Fibroblast of mammary gland (primary cell): ENCODE data around the gene SEC24A.

Experiments
- DNase-seq: peaks from one replicate; pipeline ENCODE4 v3.0.0-alpha.2; 2010; ENCODE audit warnings: low read depth
- H3K4me3 ChIP-seq: 2 replicates; pipeline ENCODE4 v1.5.1; 2011; ENCODE audit warnings: low read depth, mild to moderate bottlenecking, low read length, moderate library complexity; ENCODE audit not compliant: control insufficient read depth
- CTCF ChIP-seq: conservative IDR thresholded peaks from 2 replicates; pipeline ENCODE4 v1.5.1; 2011; ENCODE audit warnings: low read depth, low read length, inconsistent platforms; ENCODE audit not compliant: control insufficient read depth, insufficient read depth

The SEC24A gene

GRCh38 chr5:134724872-134725271 lies 76.3 kb downstream of the SEC24A start:
- no peak for DNase-seq
- TF ChIP-seq CTCF, result no peak
- no peak overlapping the region for H3K4me3 ChIP-seq

GRCh38 chr5:134732819-134733218 lies 84.2 kb downstream of the SEC24A start:
- no peak overlapping the region for H3K4me3 ChIP-seq
- TF ChIP-seq CTCF, result no peak
- DNase-seq, result no peak

- no peak overlapping the region for H3K4me3 ChIP-seq
- DNase-seq, result no peak
- no peak for TF ChIP-seq CTCF
Measured at GRCh38 chr5:134735243-134735642, 86.7 kb downstream of the SEC24A start.

- no peak overlapping the region for H3K4me3 ChIP-seq
- TF ChIP-seq CTCF, result no peak
- DNase-seq, result no peak
Measured at GRCh38 chr5:134736173-134736812, 87.7 kb downstream of the SEC24A start.

GRCh38 chr5:134738133-134738962 lies 89.8 kb downstream of the SEC24A start, which contains the start of gene CAMLG:
CAMLG (plus strand) TSS chr5:134738548; CDS start chr5:134738621, 73 bp downstream.
- TF ChIP-seq CTCF, result peak; percentile 39
- peak; percentile 98 for DNase-seq
- H3K4me3 ChIP-seq, result peak within 1 kb of the TSS; percentile 98

GRCh38 chr5:134738963-134739661 lies 90.5 kb downstream of the SEC24A start:
- no peak for TF ChIP-seq CTCF
- DNase-seq, result peak; percentile 50
- H3K4me3 ChIP-seq, result peak overlapping the region; percentile 98
